ENCODE measurements around the gene ITGA3.

GRCh38 chr17:50135316-50136095 is 79.6 kb downstream of the ITGA3 start:
- no peak for TF ChIP-seq CTCF (IDR thresholded peaks at IDR 0.05)
- TF ChIP-seq POLR2A (IDR thresholded peaks at IDR 0.05) = no peak

Data from testis (tissue), 2 donors.